Fibroblast of pulmonary artery (primary cell): ENCODE measurements around the gene ATP6V1G2.

Experiments used
- DNase-seq: peaks from one replicate; pipeline ENCODE4 v3.0.0-alpha.2; 2010; ENCODE audit warnings: low read depth
- H3K4me3 ChIP-seq: replicated peaks from 2 replicates; pipeline ENCODE4 v1.5.1; 2011; ENCODE audit warnings: low read depth, mild to moderate bottlenecking, control low read depth, low read length, moderate library complexity
- TF ChIP-seq, protein P1 (sequence below): IDR thresholded peaks from 2 replicates; pipeline ENCODE4 v1.5.1; 2011; ENCODE audit warnings: mild to moderate bottlenecking, control low read depth, low read length, inconsistent platforms; ENCODE audit errors: missing control alignments

The ATP6V1G2 gene

GRCh38 chr6:31575335-31575901, 29.0 kb upstream of the ATP6V1G2 start, which contains the start of gene TNF:
Gene TNF (plus strand): TSS chr6:31575565. CDS start chr6:31575742, 177 bp downstream.
- no peak within 1 kb of the TSS for H3K4me3 ChIP-seq
- TF ChIP-seq, protein P1, sequence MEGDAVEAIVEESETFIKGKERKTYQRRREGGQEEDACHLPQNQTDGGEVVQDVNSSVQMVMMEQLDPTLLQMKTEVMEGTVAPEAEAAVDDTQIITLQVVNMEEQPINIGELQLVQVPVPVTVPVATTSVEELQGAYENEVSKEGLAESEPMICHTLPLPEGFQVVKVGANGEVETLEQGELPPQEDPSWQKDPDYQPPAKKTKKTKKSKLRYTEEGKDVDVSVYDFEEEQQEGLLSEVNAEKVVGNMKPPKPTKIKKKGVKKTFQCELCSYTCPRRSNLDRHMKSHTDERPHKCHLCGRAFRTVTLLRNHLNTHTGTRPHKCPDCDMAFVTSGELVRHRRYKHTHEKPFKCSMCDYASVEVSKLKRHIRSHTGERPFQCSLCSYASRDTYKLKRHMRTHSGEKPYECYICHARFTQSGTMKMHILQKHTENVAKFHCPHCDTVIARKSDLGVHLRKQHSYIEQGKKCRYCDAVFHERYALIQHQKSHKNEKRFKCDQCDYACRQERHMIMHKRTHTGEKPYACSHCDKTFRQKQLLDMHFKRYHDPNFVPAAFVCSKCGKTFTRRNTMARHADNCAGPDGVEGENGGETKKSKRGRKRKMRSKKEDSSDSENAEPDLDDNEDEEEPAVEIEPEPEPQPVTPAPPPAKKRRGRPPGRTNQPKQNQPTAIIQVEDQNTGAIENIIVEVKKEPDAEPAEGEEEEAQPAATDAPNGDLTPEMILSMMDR: no peak
- DNase-seq: no peak

DNA sequence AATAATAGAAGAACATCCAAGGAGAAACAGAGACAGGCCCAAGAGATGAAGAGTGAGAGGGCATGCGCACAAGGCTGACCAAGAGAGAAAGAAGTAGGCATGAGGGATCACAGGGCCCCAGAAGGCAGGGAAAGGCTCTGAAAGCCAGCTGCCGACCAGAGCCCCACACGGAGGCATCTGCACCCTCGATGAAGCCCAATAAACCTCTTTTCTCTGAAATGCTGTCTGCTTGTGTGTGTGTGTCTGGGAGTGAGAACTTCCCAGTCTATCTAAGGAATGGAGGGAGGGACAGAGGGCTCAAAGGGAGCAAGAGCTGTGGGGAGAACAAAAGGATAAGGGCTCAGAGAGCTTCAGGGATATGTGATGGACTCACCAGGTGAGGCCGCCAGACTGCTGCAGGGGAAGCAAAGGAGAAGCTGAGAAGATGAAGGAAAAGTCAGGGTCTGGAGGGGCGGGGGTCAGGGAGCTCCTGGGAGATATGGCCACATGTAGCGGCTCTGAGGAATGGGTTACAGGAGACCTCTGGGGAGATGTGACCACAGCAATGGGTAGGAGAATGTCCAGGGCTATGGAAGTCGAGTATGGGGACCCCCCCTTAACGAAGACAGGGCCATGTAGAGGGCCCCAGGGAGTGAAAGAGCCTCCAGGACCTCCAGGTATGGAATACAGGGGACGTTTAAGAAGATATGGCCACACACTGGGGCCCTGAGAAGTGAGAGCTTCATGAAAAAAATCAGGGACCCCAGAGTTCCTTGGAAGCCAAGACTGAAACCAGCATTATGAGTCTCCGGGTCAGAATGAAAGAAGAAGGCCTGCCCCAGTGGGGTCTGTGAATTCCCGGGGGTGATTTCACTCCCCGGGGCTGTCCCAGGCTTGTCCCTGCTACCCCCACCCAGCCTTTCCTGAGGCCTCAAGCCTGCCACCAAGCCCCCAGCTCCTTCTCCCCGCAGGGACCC, 28.0 kb upstream of the ATP6V1G2 start:
- no peak for DNase-seq
- H3K4me3 ChIP-seq: no peak overlapping the region
- TF ChIP-seq, protein P1: no peak

- DNase-seq: no peak
- no peak overlapping the region for H3K4me3 ChIP-seq
- TF ChIP-seq, protein P1: no peak
These were observed 27.1 kb upstream of the ATP6V1G2 start for GRCh38 chr6:31573239-31574105.

- H3K4me3 ChIP-seq: no peak within 1 kb of the TSS
- DNase-seq: no peak
- TF ChIP-seq, protein P1: no peak
These were observed 25.9 kb upstream of the ATP6V1G2 start, which contains the start of gene LTA for GRCh38 chr6:31572041-31572911. Gene LTA (plus strand): TSS chr6:31572289. CDS start chr6:31572743, 454 bp downstream.

GRCh38 chr6:31569861-31570536, 23.6 kb upstream of the ATP6V1G2 start:
- TF ChIP-seq, protein P1: no peak
- H3K4me3 ChIP-seq: no peak overlapping the region
- no peak for DNase-seq
